NCI-H187 treated with DMSO at 0.1 percent for 48 hours (cell line): ENCODE results near the gene IFNG.

Experiments
- DNase-seq: peaks from one replicate; lab custom pipeline; 2025; lab: John Stamatoyannopoulos, UW

Gene IFNG

DNA sequence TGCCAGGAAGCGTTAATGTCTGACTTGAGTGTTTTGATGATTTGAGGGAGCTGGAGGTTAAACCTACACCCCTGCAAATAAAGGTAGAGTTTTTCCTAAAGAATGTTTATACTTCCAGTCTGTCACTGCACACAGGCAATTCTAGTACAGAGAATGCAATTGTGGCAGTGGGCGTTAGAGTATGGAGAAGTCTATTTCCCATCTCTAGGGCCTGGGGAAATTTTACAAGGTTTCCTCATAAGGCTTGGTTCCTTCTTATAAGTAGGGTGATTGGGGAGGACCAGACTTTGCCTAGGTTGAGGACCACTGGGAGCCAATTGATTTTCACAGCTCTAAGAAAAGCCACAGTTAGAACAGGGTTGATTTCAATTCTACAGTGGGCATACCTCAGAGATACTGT is 44.3 kb downstream of the IFNG start:
- no peak for DNase-seq

DNA sequence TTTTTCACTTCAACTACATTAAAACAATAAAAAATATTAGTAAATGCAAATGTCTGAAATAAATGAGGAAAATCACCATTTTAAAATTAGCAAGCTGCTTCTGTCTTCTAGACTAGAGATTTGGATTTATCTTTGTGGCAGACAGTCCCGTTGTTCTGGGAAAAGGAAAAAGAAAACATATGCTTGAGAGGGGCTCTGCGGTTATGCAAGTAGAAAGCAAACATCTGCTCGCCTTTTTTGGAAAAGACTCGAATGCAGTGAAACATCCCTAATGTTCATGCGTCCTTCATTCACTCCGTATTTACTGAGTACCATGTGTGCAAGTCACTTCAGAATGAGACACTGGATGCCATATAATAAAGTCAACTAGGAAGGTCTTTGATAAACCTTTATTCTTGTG is 44.9 kb downstream of the IFNG start:
- no peak for DNase-seq

DNA sequence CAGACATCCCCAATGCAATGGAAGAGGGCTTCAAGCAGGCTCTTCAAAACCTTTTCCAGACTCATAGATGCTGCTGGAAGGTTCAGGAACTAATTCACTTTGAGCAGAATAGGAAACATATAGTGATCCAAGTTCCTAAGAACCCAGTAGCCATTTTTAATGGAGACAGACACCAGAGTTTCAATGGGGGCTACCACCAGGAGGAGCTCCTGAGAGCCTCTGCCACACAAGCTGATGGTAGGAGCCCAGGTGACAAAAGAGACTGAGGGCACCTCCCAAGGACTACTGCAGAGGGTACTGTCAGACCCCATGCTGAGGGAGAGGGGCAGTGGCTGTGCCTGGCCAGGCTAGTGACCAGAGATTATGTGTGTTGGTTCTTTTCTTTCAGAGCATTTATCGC is 45.9 kb downstream of the IFNG start:
- no peak for DNase-seq

DNA sequence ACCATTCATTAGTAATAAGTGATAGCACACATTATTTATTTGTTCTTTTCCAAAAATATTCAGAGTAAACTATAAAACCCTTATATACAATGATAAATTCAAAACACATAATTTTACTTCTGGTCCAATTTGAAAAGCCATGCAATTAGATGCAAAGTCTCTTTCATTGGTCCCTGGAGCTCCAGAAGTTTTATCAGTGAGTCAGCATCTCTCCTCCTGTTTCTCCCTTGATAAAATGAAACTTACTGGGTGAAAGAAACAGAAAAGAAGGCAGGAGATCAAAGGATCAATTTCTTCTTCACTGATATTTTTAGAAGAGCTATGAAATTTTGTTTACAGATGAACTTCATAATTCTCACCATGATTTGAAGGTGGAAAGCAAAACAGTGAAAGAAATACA is 47.5 kb downstream of the IFNG start:
- DNase-seq = no peak

DNA sequence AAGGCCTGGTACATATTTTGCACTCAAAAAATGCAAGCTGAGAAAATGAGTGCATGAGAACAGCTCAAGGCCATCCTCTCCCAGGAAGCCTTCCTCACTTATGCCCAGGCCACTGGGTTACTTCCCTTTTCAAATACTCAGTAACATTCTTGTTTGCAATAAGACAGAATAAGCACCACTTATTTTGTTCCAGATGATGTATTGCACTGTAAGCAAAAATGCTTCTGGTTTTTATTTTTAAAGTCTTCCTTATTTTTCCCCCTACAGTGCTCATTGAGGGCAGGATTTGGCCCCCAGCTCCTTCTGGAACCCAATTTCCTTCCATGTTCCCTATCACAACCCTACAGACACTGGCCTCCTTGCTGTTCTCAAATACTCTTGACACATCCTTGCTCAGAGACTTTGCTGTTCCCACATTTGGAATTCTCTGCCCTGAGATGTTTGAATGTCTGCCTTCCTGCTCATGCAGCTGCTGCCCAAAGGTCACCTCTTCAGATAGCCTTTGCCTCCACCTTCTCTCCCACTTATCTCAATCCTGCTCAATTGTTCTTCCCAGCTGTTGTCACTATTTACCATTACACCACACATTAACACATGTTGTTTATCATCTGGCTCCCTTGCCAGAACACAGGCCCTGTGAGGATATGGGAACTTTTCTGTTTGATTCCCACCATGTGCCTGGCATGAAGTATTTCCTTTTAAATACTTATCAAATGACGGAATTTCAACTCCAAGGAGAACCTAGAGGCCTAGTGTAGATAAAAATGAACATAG is 49.9 kb downstream of the IFNG start:
- no peak for DNase-seq

DNA sequence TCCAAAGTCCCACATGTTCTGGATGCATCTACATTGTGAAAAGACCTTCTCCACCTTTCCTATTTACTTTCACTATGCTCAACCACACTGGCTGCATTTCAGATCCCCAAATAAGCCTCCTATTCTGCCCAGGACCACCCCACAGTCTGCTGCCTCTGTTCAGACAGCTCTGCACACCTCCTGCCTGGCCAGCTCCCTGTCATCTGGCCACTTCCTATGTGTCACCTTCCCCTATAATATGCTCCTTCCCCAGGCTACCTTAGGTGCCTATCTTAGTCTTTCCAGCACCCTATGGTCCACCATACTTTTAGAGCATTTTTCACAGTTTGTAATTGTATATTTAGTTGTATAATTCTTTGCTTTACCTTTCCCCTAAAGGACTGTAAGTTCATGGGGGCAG is 50.5 kb downstream of the IFNG start:
- no peak for DNase-seq

DNA sequence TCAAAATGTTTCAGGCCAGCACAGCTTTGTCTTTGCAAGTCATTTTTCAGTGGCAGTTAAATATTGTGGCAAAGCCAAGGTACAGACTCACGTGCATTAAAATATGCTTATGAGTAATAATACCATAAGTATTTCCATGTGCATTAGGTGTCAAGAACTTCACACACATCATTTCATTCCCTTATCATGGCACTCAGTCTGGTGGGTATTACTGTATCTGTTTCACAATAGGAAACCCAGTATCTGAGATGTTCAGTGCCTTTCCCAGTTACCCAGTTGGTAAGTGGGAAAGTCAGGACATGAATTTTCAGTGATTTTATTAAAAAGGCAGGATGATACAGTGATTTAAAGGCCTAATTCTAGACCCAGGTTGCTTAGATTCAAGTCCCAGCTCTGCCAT is 52.9 kb downstream of the IFNG start:
- no peak for DNase-seq

DNA sequence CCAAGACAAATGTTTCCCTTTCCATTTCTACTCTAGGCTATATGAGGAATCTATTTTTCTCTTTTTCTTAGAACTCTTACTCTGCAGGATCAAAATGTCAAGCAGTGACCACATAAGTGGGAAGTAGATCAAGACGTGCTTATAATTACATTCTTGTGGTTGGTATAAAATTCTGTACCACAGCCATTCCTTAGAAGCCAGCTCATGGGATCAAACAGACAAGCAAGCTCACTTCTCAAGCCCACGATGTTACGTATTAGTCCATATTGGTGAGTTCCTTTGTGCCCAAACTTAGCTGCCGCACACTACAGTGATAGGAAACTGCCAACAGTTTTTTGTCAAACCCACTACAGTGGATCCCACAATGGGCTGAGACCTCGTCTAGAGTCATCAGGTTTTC is 53.4 kb downstream of the IFNG start:
- no peak for DNase-seq
